Measurements from ENCODE around the gene CPOX.

The CPOX gene

GRCh38 chr3:98588065-98588464, 5.3 kb downstream of the CPOX start:
- H3K9ac ChIP-seq (ENCODE audit: low read depth, low read length): no peak overlapping the region
- H3K36me3 ChIP-seq (ENCODE audit: insufficient read depth, low read length): peaks cover 62% of the 10 kb centered on the region
- H3K4me2 ChIP-seq (ENCODE audit: insufficient read depth, low read length): no peak overlapping the region
- no peak overlapping the region for H2AFZ ChIP-seq (ENCODE audit: low read depth, low read length)
- TF ChIP-seq, protein P1, sequence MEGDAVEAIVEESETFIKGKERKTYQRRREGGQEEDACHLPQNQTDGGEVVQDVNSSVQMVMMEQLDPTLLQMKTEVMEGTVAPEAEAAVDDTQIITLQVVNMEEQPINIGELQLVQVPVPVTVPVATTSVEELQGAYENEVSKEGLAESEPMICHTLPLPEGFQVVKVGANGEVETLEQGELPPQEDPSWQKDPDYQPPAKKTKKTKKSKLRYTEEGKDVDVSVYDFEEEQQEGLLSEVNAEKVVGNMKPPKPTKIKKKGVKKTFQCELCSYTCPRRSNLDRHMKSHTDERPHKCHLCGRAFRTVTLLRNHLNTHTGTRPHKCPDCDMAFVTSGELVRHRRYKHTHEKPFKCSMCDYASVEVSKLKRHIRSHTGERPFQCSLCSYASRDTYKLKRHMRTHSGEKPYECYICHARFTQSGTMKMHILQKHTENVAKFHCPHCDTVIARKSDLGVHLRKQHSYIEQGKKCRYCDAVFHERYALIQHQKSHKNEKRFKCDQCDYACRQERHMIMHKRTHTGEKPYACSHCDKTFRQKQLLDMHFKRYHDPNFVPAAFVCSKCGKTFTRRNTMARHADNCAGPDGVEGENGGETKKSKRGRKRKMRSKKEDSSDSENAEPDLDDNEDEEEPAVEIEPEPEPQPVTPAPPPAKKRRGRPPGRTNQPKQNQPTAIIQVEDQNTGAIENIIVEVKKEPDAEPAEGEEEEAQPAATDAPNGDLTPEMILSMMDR (IDR thresholded peaks at IDR 0.05; ENCODE audit: borderline replicate concordance, extremely low read depth, low read length, poor library complexity, severe bottlenecking): no peak
- no peak for TF ChIP-seq EZH2 (IDR thresholded peaks at IDR 0.05; ENCODE audit: borderline replicate concordance, low read depth, low read length, severe bottlenecking)
- peaks cover 16% of the 10 kb centered on the region for H3K79me2 ChIP-seq (ENCODE audit: insufficient read depth, low read length)
- H3K4me3 ChIP-seq (ENCODE audit: low read depth in 1 of 2, low read length in 2 of 2): no peak overlapping the region
- ATAC-seq (ENCODE audit: insufficient read depth, low read depth) (no peak), DNase-seq (no peak)
- H3K27me3 ChIP-seq (ENCODE audit: insufficient read depth, low read length, poor library complexity): no peaks in the 10 kb centered on the region
- peaks cover 6% of the 10 kb centered on the region; the same call in 1 of the 2 replicates for H4K20me1 ChIP-seq (ENCODE audit: insufficient read depth, low read length)
- H3K9me3 ChIP-seq (ENCODE audit: insufficient read depth, low read length, severe bottlenecking): no peaks in the 10 kb centered on the region
- H3K27ac ChIP-seq (ENCODE audit: low read length): no peak overlapping the region
- peaks cover 20% of the 10 kb centered on the region for H3K4me1 ChIP-seq (ENCODE audit: insufficient read depth, low read length)

DNA sequence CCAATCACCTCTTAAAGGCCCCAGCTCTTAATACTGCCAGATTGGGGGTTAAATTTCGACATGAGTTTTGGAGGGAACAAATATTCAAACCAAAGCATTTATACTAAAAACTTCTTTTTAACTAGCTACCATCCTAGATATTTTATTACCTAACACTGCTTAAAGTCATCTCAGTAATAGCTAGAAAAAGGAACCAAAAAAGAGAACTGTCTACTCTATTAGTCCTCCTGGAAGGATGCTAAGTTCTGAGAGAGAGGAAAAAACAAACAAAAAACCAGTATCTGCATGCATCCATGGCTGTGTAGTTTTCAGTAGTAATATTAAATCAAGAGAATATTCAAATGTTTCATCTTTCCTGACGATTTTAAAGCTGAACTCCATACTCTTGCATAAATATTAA, 5.8 kb downstream of the CPOX start:
- Histone ChIP-seq H3K4me2 (ENCODE audit: insufficient read depth, low read length) (no peak overlapping the region), H3K4me1 (ENCODE audit: insufficient read depth, low read length) (peaks cover 18% of the 10 kb centered on the region), H3K9me3 (ENCODE audit: insufficient read depth, low read length, severe bottlenecking) (no peaks in the 10 kb centered on the region), H3K27me3 (ENCODE audit: insufficient read depth, low read length, poor library complexity) (no peaks in the 10 kb centered on the region), H3K36me3 (ENCODE audit: insufficient read depth, low read length) (peaks cover 62% of the 10 kb centered on the region), H2AFZ (ENCODE audit: low read depth, low read length) (no peak overlapping the region), H3K9ac (ENCODE audit: low read depth, low read length) (no peak overlapping the region), H4K20me1 (ENCODE audit: insufficient read depth, low read length) (peaks cover 4% of the 10 kb centered on the region; the same call in 1 of the 2 replicates), H3K27ac (ENCODE audit: low read length) (no peak overlapping the region), H3K4me3 (ENCODE audit: low read depth in 1 of 2, low read length in 2 of 2) (no peak overlapping the region), H3K79me2 (ENCODE audit: insufficient read depth, low read length) (peaks cover 12% of the 10 kb centered on the region)
- ATAC-seq (ENCODE audit: insufficient read depth, low read depth) (no peak), DNase-seq (no peak)
- no peak for TF ChIP-seq EZH2 (IDR thresholded peaks at IDR 0.05; ENCODE audit: borderline replicate concordance, low read depth, low read length, severe bottlenecking)

DNA sequence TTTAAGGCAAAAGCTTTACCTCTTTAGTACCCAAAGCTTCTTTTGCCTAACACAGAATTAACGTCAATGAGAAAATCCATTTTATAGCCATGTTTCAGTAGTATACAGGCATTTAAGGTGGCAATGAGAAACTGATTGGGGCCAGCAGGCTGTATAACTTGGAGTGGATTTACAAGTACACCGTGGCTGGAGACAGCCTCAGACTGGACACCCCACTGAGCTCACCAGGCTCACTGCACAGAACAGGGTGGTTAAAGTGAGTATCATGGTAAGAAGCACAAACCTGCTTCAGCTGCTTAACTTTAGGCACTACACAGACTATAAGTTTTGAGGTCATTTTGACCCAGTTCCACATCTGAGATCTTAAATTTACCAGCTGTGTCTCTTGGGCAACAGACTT, 8.9 kb downstream of the CPOX start:
- TF ChIP-seq EZH2 (IDR thresholded peaks at IDR 0.05; ENCODE audit: borderline replicate concordance, low read depth, low read length, severe bottlenecking): no peak
- TF ChIP-seq, protein P1 (IDR thresholded peaks at IDR 0.05; ENCODE audit: borderline replicate concordance, extremely low read depth, low read length, poor library complexity, severe bottlenecking): no peak
- H3K4me1 ChIP-seq (ENCODE audit: insufficient read depth, low read length): no peaks in the 10 kb centered on the region
- DNase-seq (no peak), ATAC-seq (ENCODE audit: insufficient read depth, low read depth) (no peak)
- H3K79me2 ChIP-seq (ENCODE audit: insufficient read depth, low read length): no peaks in the 10 kb centered on the region; the same call in 1 of the 2 replicates
- H3K27me3 ChIP-seq (ENCODE audit: insufficient read depth, low read length, poor library complexity): no peaks in the 10 kb centered on the region
- H3K4me3 ChIP-seq (ENCODE audit: low read depth in 1 of 2, low read length in 2 of 2): no peak overlapping the region
- H2AFZ ChIP-seq (ENCODE audit: low read depth, low read length): no peak overlapping the region
- H3K27ac ChIP-seq (ENCODE audit: low read length): no peak overlapping the region
- no peak overlapping the region for H3K9ac ChIP-seq (ENCODE audit: low read depth, low read length)
- no peaks in the 10 kb centered on the region for H3K9me3 ChIP-seq (ENCODE audit: insufficient read depth, low read length, severe bottlenecking)
- no peaks in the 10 kb centered on the region for H4K20me1 ChIP-seq (ENCODE audit: insufficient read depth, low read length)
- no peak overlapping the region for H3K4me2 ChIP-seq (ENCODE audit: insufficient read depth, low read length)
- H3K36me3 ChIP-seq (ENCODE audit: insufficient read depth, low read length): peaks cover 72% of the 10 kb centered on the region

DNA sequence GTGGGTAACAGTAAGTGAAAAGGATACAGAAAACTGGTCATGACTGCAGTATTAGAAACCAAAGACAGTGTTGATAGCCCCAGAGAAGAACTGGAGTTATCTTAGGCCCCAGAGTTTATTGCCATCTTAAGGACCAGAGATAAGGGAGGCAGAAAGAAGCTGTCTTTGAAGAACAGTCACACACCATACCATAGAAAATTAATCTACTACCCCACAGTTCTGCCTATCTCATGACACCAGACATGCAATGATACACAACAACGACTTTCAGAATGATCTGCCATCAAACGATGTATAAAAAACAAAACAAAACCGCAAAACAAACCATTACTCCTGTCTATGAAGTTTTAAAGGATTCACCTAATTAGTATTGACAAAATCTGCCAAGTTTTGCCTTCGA, 9.6 kb downstream of the CPOX start:
- H4K20me1 ChIP-seq (ENCODE audit: insufficient read depth, low read length): no peaks in the 10 kb centered on the region
- H2AFZ ChIP-seq (ENCODE audit: low read depth, low read length): no peak overlapping the region
- H3K27me3 ChIP-seq (ENCODE audit: insufficient read depth, low read length, poor library complexity): no peaks in the 10 kb centered on the region
- H3K27ac ChIP-seq (ENCODE audit: low read length): no peak overlapping the region
- H3K4me3 ChIP-seq (ENCODE audit: low read depth in 1 of 2, low read length in 2 of 2): no peak overlapping the region
- TF ChIP-seq, protein P1 (IDR thresholded peaks at IDR 0.05; ENCODE audit: borderline replicate concordance, extremely low read depth, low read length, poor library complexity, severe bottlenecking): no peak
- no peak for TF ChIP-seq EZH2 (IDR thresholded peaks at IDR 0.05; ENCODE audit: borderline replicate concordance, low read depth, low read length, severe bottlenecking)
- H3K36me3 ChIP-seq (ENCODE audit: insufficient read depth, low read length): peaks cover 72% of the 10 kb centered on the region
- H3K9me3 ChIP-seq (ENCODE audit: insufficient read depth, low read length, severe bottlenecking): no peaks in the 10 kb centered on the region
- H3K79me2 ChIP-seq (ENCODE audit: insufficient read depth, low read length): no peaks in the 10 kb centered on the region; the same call in 1 of the 2 replicates
- H3K4me2 ChIP-seq (ENCODE audit: insufficient read depth, low read length): no peak overlapping the region
- no peaks in the 10 kb centered on the region for H3K4me1 ChIP-seq (ENCODE audit: insufficient read depth, low read length)
- no peak overlapping the region for H3K9ac ChIP-seq (ENCODE audit: low read depth, low read length)
- DNase-seq: no peak
- ATAC-seq (ENCODE audit: insufficient read depth, low read depth): no peak

Data from DND-41 (cell line).